GM12878 (cell line): ENCODE data around the gene MKX. TPM values are rescaled to one million over a fixed set of nuclear protein-coding genes. Genes with fewer than 3 reads are reported as not detected.

ENCODE experiments used
- ATAC-seq: fragments of 200-7000 bp; cut with Tn5 transposase; 3 replicates; pipeline ENCODE4 v1.9.1; 2020; ENCODE audit warnings: mild to moderate bottlenecking, moderate library complexity
- BruUV-seq: library from RNA; stranded (reverse); fragments of 400-500 nt; replicated peaks from 2 replicates; lab custom pipeline; 2021; lab: Mats Ljungman, UMichigan
- CTCF ChIA-PET: fragments of 300-600 bp; sonication (Branson Sonifier 250); formaldehyde crosslinking; extraction: SDS; loops from one replicate; lab custom pipeline; 2021; ENCODE audit warnings: inconsistent platforms; lab: Yijun Ruan, JAX
- POLR2A ChIA-PET: fragments of 350-600 bp; formaldehyde crosslinking; extraction: SDS; loops from one replicate; lab custom pipeline; 2021; ENCODE audit warnings: inconsistent platforms; lab: Charles Lee
- RAD21 ChIA-PET: fragments of 300-600 bp; sonication (Branson Sonifier 250); formaldehyde crosslinking; loops from one replicate; lab custom pipeline; 2023; ENCODE audit warnings: antibody characterized with exemption; ENCODE audit not compliant: unreplicated experiment; lab: Charles Lee
- SMC1A ChIA-PET: fragments of 300-600 bp; sonication (Branson Sonifier 250); formaldehyde crosslinking; loops from one replicate; lab custom pipeline; 2023; ENCODE audit not compliant: unreplicated experiment, uncharacterized antibody; lab: Charles Lee
- DNase-seq: peaks from one replicate; pipeline ENCODE4 v3.0.0-alpha.2; 2011; ENCODE audit warnings: low read depth, low spot score
- FAIRE-seq: peaks from 3 replicates; lab custom pipeline; 2011; peaks lifted over from hg19 to GRCh38; lab: Jason Lieb, UNC
- H2AFZ ChIP-seq: 2 replicates; pipeline ENCODE4 v1.6.0; 2011; ENCODE audit warnings: low read depth, low read length, control low read depth; ENCODE audit not compliant: control insufficient read depth
- H3K27ac ChIP-seq: 2 replicates; pipeline ENCODE4 v1.5.1; 2011; ENCODE audit warnings: control low read depth; ENCODE audit not compliant: control insufficient read depth, insufficient read depth
- H3K27me3 ChIP-seq, 2 experiments: replicated peaks in 1 of 2; 2 replicates each; pipeline versions ENCODE4 v1.6.0 to v1.6.1; 2011; ENCODE audit warnings: low read length in 1 of 2; ENCODE audit not compliant: control insufficient read depth in 2 of 2, insufficient read depth in 2 of 2
- H3K36me3 ChIP-seq, 2 experiments: 2 replicates each; pipeline ENCODE4 v1.5.1; 2011; ENCODE audit warnings: low read length in 1 of 2; ENCODE audit not compliant: control insufficient read depth in 2 of 2, insufficient read depth in 2 of 2
- H3K4me1 ChIP-seq: 2 replicates; pipeline ENCODE4 v1.6.1; 2011; ENCODE audit warnings: mild to moderate bottlenecking, low read length, moderate library complexity, mixed read lengths; ENCODE audit not compliant: control insufficient read depth, insufficient read depth
- H3K4me2 ChIP-seq: 2 replicates; pipeline ENCODE4 v1.6.0; 2011; ENCODE audit warnings: control low read depth; ENCODE audit not compliant: control insufficient read depth, insufficient read depth
- H3K4me3 ChIP-seq: fragments of 200-600 bp; sonication (generic); 2 replicates; pipeline ENCODE4 v1.5.1; 2016
- H3K79me2 ChIP-seq: 2 replicates; pipeline ENCODE4 v1.6.0; 2011; ENCODE audit warnings: low read length; ENCODE audit not compliant: control insufficient read depth, insufficient read depth
- H3K9ac ChIP-seq: 2 replicates; pipeline ENCODE4 v1.8.0; 2011; ENCODE audit warnings: low read length, control low read depth, mixed read lengths; ENCODE audit not compliant: control insufficient read depth, insufficient read depth
- H3K9me3 ChIP-seq: replicated peaks from 3 replicates; pipeline ENCODE4 v1.5.1; 2011; ENCODE audit warnings: mild to moderate bottlenecking, low read length; ENCODE audit not compliant: control insufficient read depth, insufficient read depth
- H4K20me1 ChIP-seq: 2 replicates; pipeline ENCODE4 v1.6.0; 2011; ENCODE audit not compliant: control insufficient read depth, insufficient read depth
- BRCA1 ChIP-seq: IDR thresholded peaks from 2 replicates; pipeline ENCODE4 v1.6.1; 2011; ENCODE audit warnings: low read depth, low read length, improper control_type of control experiment
- JUND ChIP-seq: IDR thresholded peaks from 2 replicates; pipeline ENCODE4 v1.6.1; 2012; ENCODE audit warnings: low read depth, mild to moderate bottlenecking, low read length, improper control_type of control experiment, moderate library complexity
- PAX5 ChIP-seq: IDR thresholded peaks from 2 replicates; pipeline ENCODE4 v1.6.1; 2011; ENCODE audit warnings: low read depth, low read length, borderline replicate concordance
- RAD51 ChIP-seq: fragments of 450-650 bp; IDR thresholded peaks from 2 replicates; pipeline ENCODE4 v1.6.1; 2016; ENCODE audit warnings: moderate library complexity, mild to moderate bottlenecking, inconsistent platforms
- RUNX3 ChIP-seq: IDR thresholded peaks from 2 replicates; pipeline ENCODE4 v1.6.1; 2012; ENCODE audit warnings: low read length, inconsistent platforms
- SUPT20H ChIP-seq: IDR thresholded peaks from 2 replicates; pipeline ENCODE4 v1.6.1; 2011; ENCODE audit warnings: low read depth, mild to moderate bottlenecking, low read length, moderate library complexity, borderline replicate concordance; ENCODE audit not compliant: control insufficient read depth
- WGBS: methylation state at CpG from one replicate; pipeline ENCODE4 v1.1.6; 2016; ENCODE audit warnings: low lambda C conversion rate; ENCODE audit not compliant: insufficient replicate concordance, insufficient coverage; ENCODE audit errors: missing lambda C conversion rate; 5-methylcytosine and 5-hydroxymethylcytosine counted together
- in situ Hi-C: fragments of 300-500 bp; cut with MboI; formaldehyde crosslinking; loops from 9 replicates; pipeline ENCODE4 v1.14.3; 2018; ENCODE audit warnings: mixed read lengths
- intact Hi-C: fragments of 100-400 bp; cut with micrococcal nuclease; formaldehyde crosslinking; loops from one replicate; pipeline ENCODE4 v1.14.2; 2022; ENCODE audit not compliant: unreplicated experiment
- polyA plus RNA-seq, 11 experiments: library from polyadenylated mRNA; depleted of rRNA in 4 of 11; unstranded in 6 of 11; stranded (reverse) in 5 of 11; fragments of >200 nt; fragmentation: Nextera tagmentation in 4 of 11; fragmentation: Illumina TruSeq in 1 of 11; extraction: Ambion mirVana in 4 of 11; extraction: Trizol in 1 of 11; gene quantifications; 1 replicate in 1 of 11; 2 replicates in 10 of 11; pipeline versions ENCODE4 v1.2.1 to v1.2.3, GENCODE V29; 2011 to 2016; ENCODE audit warnings: inconsistent platforms in 2 of 11, missing spikeins in 2 of 11, low read depth in 1 of 11
- total RNA-seq, 4 experiments: library from RNA; depleted of rRNA in 3 of 4; stranded (reverse); fragments of >200 nt in 3 of 4; fragmentation: Illumina TruSeq in 1 of 4; extraction: Trizol in 1 of 4; gene quantifications; 2 replicates each; pipeline versions ENCODE4 v1.2.1 to v1.2.3, GENCODE V29; 2013 to 2021
- TF ChIP-seq, protein P1 (sequence below): IDR thresholded peaks from 2 replicates; pipeline ENCODE4 v1.6.1; 2011; ENCODE audit warnings: low read depth, low read length, improper control_type of control experiment, borderline replicate concordance
- TF ChIP-seq, protein P2 (sequence below): IDR thresholded peaks from 2 replicates; pipeline ENCODE4 v1.6.1; 2011; ENCODE audit warnings: low read depth, mild to moderate bottlenecking, low read length, moderate library complexity, borderline replicate concordance; ENCODE audit errors: extremely low read depth
- TF ChIP-seq, protein P3 (sequence below), 3 experiments: IDR thresholded peaks in 2 of 3; conservative IDR thresholded peaks in 1 of 3; 2 replicates each; pipeline ENCODE4 v1.5.1; 2011; ENCODE audit warnings: low read depth in 3 of 3, low read length in 3 of 3, mild to moderate bottlenecking in 3 of 3, control low read depth in 2 of 3, moderate library complexity in 2 of 3, inconsistent platforms in 1 of 3, mixed read lengths in 1 of 3; ENCODE audit not compliant: control insufficient read depth in 2 of 3, insufficient read depth in 1 of 3; ENCODE audit errors: extremely low read depth in 1 of 3

MKX gene
- total and polyA plus RNA-seq, 10 of the 15 experiments (the other 5 are each of a cell fraction or from before 2014, with no cell fraction given) = not detected

DNA sequence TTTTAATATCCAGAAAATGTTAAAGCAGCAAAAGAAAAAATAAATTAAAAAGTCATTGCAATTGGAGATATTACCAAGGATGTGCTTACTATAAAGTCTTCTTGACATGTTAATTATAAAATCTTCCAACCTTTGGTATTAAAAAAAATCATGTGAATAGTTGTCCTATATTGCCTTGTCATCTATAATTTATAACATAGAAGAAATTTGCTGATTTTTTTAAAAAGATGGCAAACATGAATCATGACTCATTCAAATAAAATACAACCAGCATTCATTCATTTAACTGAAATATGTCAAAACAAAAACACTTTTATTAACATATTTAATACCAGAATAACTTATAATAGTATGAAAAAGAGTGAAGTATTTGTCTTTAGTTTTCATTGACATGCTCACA is 72.6 kb downstream of the MKX start:
- ChIA-PET POLR2A (no interaction called here), SMC1A (no interaction called here), CTCF (no interaction called here), RAD21 (no interaction called here)
- no peak overlapping the region for H3K27ac ChIP-seq
- H3K9me3 ChIP-seq = no peaks in the 10 kb centered on the region
- H3K79me2 ChIP-seq = no peaks in the 10 kb centered on the region
- BruUV-seq = no TSS peak
- DNase-seq = no peak
- no peak for FAIRE-seq
- intact Hi-C loops = no loop called here
- H3K36me3 ChIP-seq = no peaks in the 10 kb centered on the region
- in situ Hi-C loops = no loop called here
- no peak for ATAC-seq
- H3K4me1 ChIP-seq = no peaks in the 10 kb centered on the region
- no peak overlapping the region for H3K9ac ChIP-seq
- H2AFZ ChIP-seq = no peak overlapping the region
- no peaks in the 10 kb centered on the region for H4K20me1 ChIP-seq
- H3K27me3 ChIP-seq = no peaks in the 10 kb centered on the region
- H3K4me3 ChIP-seq = no peak overlapping the region
- TF ChIP-seq, protein P1, sequence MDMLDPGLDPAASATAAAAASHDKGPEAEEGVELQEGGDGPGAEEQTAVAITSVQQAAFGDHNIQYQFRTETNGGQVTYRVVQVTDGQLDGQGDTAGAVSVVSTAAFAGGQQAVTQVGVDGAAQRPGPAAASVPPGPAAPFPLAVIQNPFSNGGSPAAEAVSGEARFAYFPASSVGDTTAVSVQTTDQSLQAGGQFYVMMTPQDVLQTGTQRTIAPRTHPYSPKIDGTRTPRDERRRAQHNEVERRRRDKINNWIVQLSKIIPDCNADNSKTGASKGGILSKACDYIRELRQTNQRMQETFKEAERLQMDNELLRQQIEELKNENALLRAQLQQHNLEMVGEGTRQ = no peak
- no peak for TF ChIP-seq BRCA1
- TF ChIP-seq RAD51 = no peak
- TF ChIP-seq SUPT20H = no peak
- TF ChIP-seq PAX5 = no peak
- TF ChIP-seq, all 136 proteins: peak for 0
- no peak overlapping the region for H3K4me2 ChIP-seq

DNA sequence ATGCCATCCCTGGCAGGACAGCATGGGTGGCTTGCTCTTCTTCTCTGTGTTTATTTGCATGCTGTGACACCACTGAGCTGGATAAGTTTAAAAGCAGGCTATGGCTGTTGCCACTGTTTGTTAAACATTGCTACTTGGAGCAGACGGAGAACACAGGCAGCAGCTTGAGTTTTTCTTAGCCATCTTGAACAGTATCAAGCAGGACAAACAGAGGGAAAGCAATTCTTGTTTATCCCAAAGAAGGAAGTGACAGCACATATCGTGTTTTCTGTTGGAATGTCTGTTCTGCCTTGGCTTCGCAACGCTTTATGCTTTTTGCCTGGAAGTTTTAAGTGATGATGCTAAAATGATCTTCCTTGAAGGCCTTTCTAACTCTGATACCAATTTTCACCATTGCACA is 73.8 kb downstream of the MKX start:
- in situ Hi-C loops (no loop called here), intact Hi-C loops (no loop called here)
- BruUV-seq = no TSS peak
- DNase-seq (no peak), FAIRE-seq (no peak), ATAC-seq (no peak)
- no peaks in the 10 kb centered on the region for H3K9me3 ChIP-seq
- WGBS = 43% methylated on average over 4 of the region's 4 CpGs
- no peak overlapping the region for H2AFZ ChIP-seq
- POLR2A ChIA-PET = no interaction called here
- no peaks in the 10 kb centered on the region for H3K27me3 ChIP-seq
- no peak overlapping the region for H3K9ac ChIP-seq
- H3K4me2 ChIP-seq = no peak overlapping the region
- H4K20me1 ChIP-seq = no peaks in the 10 kb centered on the region
- CTCF ChIA-PET = interaction anchor here (0.9 kb wide), 1 partner anchor 10 kb away, joined by 5 read pairs; no protein-coding TSS in a partner anchor
- RAD21 ChIA-PET = no interaction called here
- H3K4me3 ChIP-seq = no peak overlapping the region
- TF ChIP-seq RUNX3 = no peak
- TF ChIP-seq, protein P2, sequence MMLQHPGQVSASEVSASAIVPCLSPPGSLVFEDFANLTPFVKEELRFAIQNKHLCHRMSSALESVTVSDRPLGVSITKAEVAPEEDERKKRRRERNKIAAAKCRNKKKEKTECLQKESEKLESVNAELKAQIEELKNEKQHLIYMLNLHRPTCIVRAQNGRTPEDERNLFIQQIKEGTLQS = no peak
- TF ChIP-seq, protein P3, sequence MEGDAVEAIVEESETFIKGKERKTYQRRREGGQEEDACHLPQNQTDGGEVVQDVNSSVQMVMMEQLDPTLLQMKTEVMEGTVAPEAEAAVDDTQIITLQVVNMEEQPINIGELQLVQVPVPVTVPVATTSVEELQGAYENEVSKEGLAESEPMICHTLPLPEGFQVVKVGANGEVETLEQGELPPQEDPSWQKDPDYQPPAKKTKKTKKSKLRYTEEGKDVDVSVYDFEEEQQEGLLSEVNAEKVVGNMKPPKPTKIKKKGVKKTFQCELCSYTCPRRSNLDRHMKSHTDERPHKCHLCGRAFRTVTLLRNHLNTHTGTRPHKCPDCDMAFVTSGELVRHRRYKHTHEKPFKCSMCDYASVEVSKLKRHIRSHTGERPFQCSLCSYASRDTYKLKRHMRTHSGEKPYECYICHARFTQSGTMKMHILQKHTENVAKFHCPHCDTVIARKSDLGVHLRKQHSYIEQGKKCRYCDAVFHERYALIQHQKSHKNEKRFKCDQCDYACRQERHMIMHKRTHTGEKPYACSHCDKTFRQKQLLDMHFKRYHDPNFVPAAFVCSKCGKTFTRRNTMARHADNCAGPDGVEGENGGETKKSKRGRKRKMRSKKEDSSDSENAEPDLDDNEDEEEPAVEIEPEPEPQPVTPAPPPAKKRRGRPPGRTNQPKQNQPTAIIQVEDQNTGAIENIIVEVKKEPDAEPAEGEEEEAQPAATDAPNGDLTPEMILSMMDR (IDR thresholded peaks at IDR 0.05 in 2 of 3, conservative IDR thresholded peaks at IDR 0.05 in 1 of 3; ENCODE audit: control insufficient read depth in 2 of 3, extremely low read depth in 1 of 3, insufficient read depth in 1 of 3, low read depth in 3 of 3, low read length in 3 of 3) = no peak
- TF ChIP-seq JUND = no peak
- no peak overlapping the region for H3K27ac ChIP-seq
- SMC1A ChIA-PET = no interaction called here
- no peaks in the 10 kb centered on the region for H3K79me2 ChIP-seq
- no peaks in the 10 kb centered on the region for H3K36me3 ChIP-seq
- no peaks in the 10 kb centered on the region for H3K4me1 ChIP-seq
